Transverse colon (tissue), 4 donors: ENCODE results near the gene AKAP4. TPM values are rescaled to one million over a fixed set of nuclear protein-coding genes. Genes with fewer than 3 reads are reported as not detected.
A peak's percentile ranks its signal among the peaks of the same experiment; 100 is the strongest.

Experiments used
- DNase-seq: peaks from one replicate; pipeline ENCODE4 v3.0.0-alpha.2; 2019
- H3K27ac ChIP-seq, 4 donors: fragments of 200-600 bp; sonication (generic); 2 replicates each; pipeline ENCODE4 v1.5.1; 2016 to 2018; ENCODE audit warnings: inconsistent platforms in 4 of 4
- H3K27me3 ChIP-seq: fragments of 200-600 bp; sonication (generic); 2 replicates; pipeline ENCODE4 v1.5.1; 2017; ENCODE audit warnings: inconsistent platforms
- H3K36me3 ChIP-seq, 4 donors: fragments of 200-600 bp; sonication (generic); 2 replicates each; pipeline ENCODE4 v1.5.1; 2017 to 2019; ENCODE audit warnings: inconsistent platforms in 4 of 4
- H3K4me1 ChIP-seq, 4 donors: fragments of 200-600 bp; sonication (generic); 2 replicates each; pipeline ENCODE4 v1.5.1; 2017 to 2020; ENCODE audit warnings: inconsistent platforms in 4 of 4
- H3K4me3 ChIP-seq, 4 donors: fragments of 200-600 bp; sonication (generic); 1 replicate in 1 of 4; 2 replicates in 3 of 4; pipeline versions ENCODE4 v1.5.1 to v1.6.1; 2017 to 2019; ENCODE audit warnings: inconsistent platforms in 4 of 4
- H3K9me3 ChIP-seq, 2 donors: fragments of 200-600 bp; sonication (generic); 2 replicates each; pipeline ENCODE4 v1.5.1; 2017 to 2019; ENCODE audit warnings: inconsistent platforms in 2 of 2
- CTCF ChIP-seq, 5 experiments: fragments of 200-600 bp in 3 of 5; fragments of 450-650 bp in 2 of 5; sonication (generic) in 3 of 5; IDR thresholded peaks; 1 replicate in 2 of 5; 2 replicates in 3 of 5; pipeline ENCODE4 v1.5.1; 2016 to 2017; ENCODE audit warnings: antibody characterized with exemption in 5 of 5, inconsistent platforms in 3 of 5, mild to moderate bottlenecking in 2 of 5, moderate library complexity in 1 of 5
- EP300 ChIP-seq: sonication (generic); formaldehyde crosslinking; IDR thresholded peaks from one replicate; pipeline ENCODE4 v1.6.1; 2017; ENCODE audit warnings: antibody characterized with exemption, low read depth
- POLR2A ChIP-seq: fragments of 450-650 bp; IDR thresholded peaks from one replicate; pipeline ENCODE4 v1.6.1; 2016; ENCODE audit warnings: antibody characterized with exemption, mild to moderate bottlenecking, moderate library complexity
- POLR2AphosphoS5 ChIP-seq, 3 donors: sonication (generic); formaldehyde crosslinking; IDR thresholded peaks; one replicate each; pipeline ENCODE4 v1.6.1; 2016; ENCODE audit warnings: antibody characterized with exemption in 3 of 3
- WGBS, 2 donors: methylation state at CpG; one replicate each; pipeline ENCODE4 v1.1.5; 2018; ENCODE audit warnings: low coverage in 1 of 2; 5-methylcytosine and 5-hydroxymethylcytosine counted together
- in situ Hi-C, 4 donors: fragments of 200-750 bp; cut with MboI; loops; one replicate each; pipeline versions ENCODE4 v1.15.0 to v1.15.1; 2017; ENCODE audit warnings: low sequenced_read_pairs in 3 of 4, low pct_ligation_motif_present in 1 of 4, low pct_unique_long_range_greater_than_20kb in 1 of 4
- intact Hi-C: fragments of 100-400 bp; cut with DNase I; formaldehyde crosslinking; loops from one replicate; pipeline ENCODE4 v1.15.1; 2023; ENCODE audit warnings: low total_unique reads
- total RNA-seq, 4 donors: library from RNA; depleted of rRNA; stranded (reverse); fragments of >200 nt; gene quantifications; one replicate each; pipeline ENCODE4 v1.1.0, GENCODE V29; 2016

AKAP4 gene
- total RNA-seq, 4 donors from 2014 or later, result not detected

- H3K27me3 ChIP-seq, result no peaks in the 10 kb centered on the region
- peaks cover 0 to 5% (median 2%) of the 10 kb centered on the region in 4 donors for H3K4me1 ChIP-seq
- TF ChIP-seq POLR2A, result no peak
- TF ChIP-seq POLR2AphosphoS5 (IDR thresholded peaks at IDR 0.05), result no peak
- no peak for TF ChIP-seq EP300
- TF ChIP-seq CTCF (IDR thresholded peaks at IDR 0.05), result no peak
- no peaks in the 10 kb centered on the region for H3K9me3 ChIP-seq
- no peak for DNase-seq
- intact Hi-C loops, result no loop called here
- no peak overlapping the region for H3K27ac ChIP-seq
- in situ Hi-C loops, result no loop called here
- no peaks in the 10 kb centered on the region for H3K36me3 ChIP-seq
- no peak overlapping the region for H3K4me3 ChIP-seq
- WGBS, 2 donors, result 57 to 80% methylated on average over 1 to 3 of the region's 3 CpGs
Observed at GRCh38 chrX:50202539-50202938, 1.7 kb upstream of the AKAP4 start.

GRCh38 chrX:50198348-50198747, 2.5 kb downstream of the AKAP4 start:
- H3K27ac ChIP-seq, result no peak overlapping the region
- intact Hi-C loops (no loop called here), in situ Hi-C loops (no loop called here)
- no peaks in the 10 kb centered on the region for H3K36me3 ChIP-seq
- no peaks in the 10 kb centered on the region for H3K4me1 ChIP-seq
- 77 to 100% methylated on average over 1 to 4 of the region's 4 CpGs for WGBS, 2 donors
- no peak overlapping the region for H3K4me3 ChIP-seq
- no peaks in the 10 kb centered on the region for H3K27me3 ChIP-seq
- H3K9me3 ChIP-seq, result no peaks in the 10 kb centered on the region
- DNase-seq, result no peak
- TF ChIP-seq POLR2A (no peak), POLR2AphosphoS5 (IDR thresholded peaks at IDR 0.05) (no peak), EP300 (no peak), CTCF (IDR thresholded peaks at IDR 0.05) (no peak)

- intact Hi-C loops (no loop called here), in situ Hi-C loops (no loop called here)
- Histone ChIP-seq H3K4me3 (no peak overlapping the region), H3K9me3 (no peaks in the 10 kb centered on the region), H3K27ac (peak overlapping the region in 2 of 4 donors; percentile 4 to 23), H3K27me3 (no peaks in the 10 kb centered on the region), H3K4me1 (peaks cover 0 to 8% (median 0%) of the 10 kb centered on the region in 4 donors), H3K36me3 (no peaks in the 10 kb centered on the region)
- TF ChIP-seq CTCF (IDR thresholded peaks at IDR 0.05) (no peak), POLR2AphosphoS5 (IDR thresholded peaks at IDR 0.05) (no peak), POLR2A (no peak), EP300 (no peak)
- DNase-seq, result no peak
- 26 to 48% methylated on average over 4 to 9 of the region's 9 CpGs for WGBS, 2 donors
Observed at GRCh38 chrX:50188859-50189600, 11.8 kb downstream of the AKAP4 start.

GRCh38 chrX:50183891-50184290, 16.9 kb downstream of the AKAP4 start:
- Histone ChIP-seq H3K27me3 (no peaks in the 10 kb centered on the region), H3K36me3 (no peaks in the 10 kb centered on the region), H3K27ac (no peak overlapping the region), H3K4me3 (no peak overlapping the region), H3K9me3 (no peaks in the 10 kb centered on the region), H3K4me1 (peaks cover 0 to 6% (median 0%) of the 10 kb centered on the region in 4 donors)
- whole genome bisulfite sequencing, 2 donors, result 73% methylated on average over 3 of the region's 3 CpGs; no CpG with 5 or more reads in 1 of the 2 donors
- in situ Hi-C loops (no loop called here), intact Hi-C loops (no loop called here)
- DNase-seq, result no peak
- TF ChIP-seq POLR2AphosphoS5 (IDR thresholded peaks at IDR 0.05), result no peak
